ENCODE results near the gene CEACAM8.

GRCh38 chr19:42635233-42635539 is 40.5 kb upstream of the CEACAM8 start:
- no peak for TF ChIP-seq POLR2AphosphoS5 (IDR thresholded peaks at IDR 0.05; ENCODE audit: low read depth, low read length)
- TF ChIP-seq REST (IDR thresholded peaks at IDR 0.05; ENCODE audit: insufficient read depth in 1 of 2, low read depth in 2 of 2, low read length in 2 of 2): no peak
- no peak for TF ChIP-seq FOXP2 (optimal IDR thresholded peaks at IDR 0.05; ENCODE audit: borderline replicate concordance, extremely low read depth, extremely low read length, insufficient read depth)
- TF ChIP-seq SIN3A (IDR thresholded peaks at IDR 0.05; ENCODE audit: borderline replicate concordance, insufficient read depth, low read length): no peak
- TF ChIP-seq TAF1 (IDR thresholded peaks at IDR 0.05; ENCODE audit: borderline replicate concordance, insufficient read depth, low read length): no peak
